ENCODE measurements around the gene PFKFB3. TPM values are rescaled to one million over a fixed set of nuclear protein-coding genes. Genes with fewer than 3 reads are reported as not detected.

Gene PFKFB3
- total RNA-seq, 4 donors from 2014 or later = 56.4 to 77.4 (median 69.2) TPM

GRCh38 chr10:6175329-6176055, 27.2 kb upstream of the PFKFB3 start:
- 86 to 88% methylated on average over 16 of the region's 16 CpGs for WGBS, 2 donors
- no peak overlapping the region for H3K4me3 ChIP-seq (ENCODE audit: low read depth, poor library complexity, severe bottlenecking)
- no peak for TF ChIP-seq POLR2A (IDR thresholded peaks at IDR 0.05)
- TF ChIP-seq, protein P1, sequence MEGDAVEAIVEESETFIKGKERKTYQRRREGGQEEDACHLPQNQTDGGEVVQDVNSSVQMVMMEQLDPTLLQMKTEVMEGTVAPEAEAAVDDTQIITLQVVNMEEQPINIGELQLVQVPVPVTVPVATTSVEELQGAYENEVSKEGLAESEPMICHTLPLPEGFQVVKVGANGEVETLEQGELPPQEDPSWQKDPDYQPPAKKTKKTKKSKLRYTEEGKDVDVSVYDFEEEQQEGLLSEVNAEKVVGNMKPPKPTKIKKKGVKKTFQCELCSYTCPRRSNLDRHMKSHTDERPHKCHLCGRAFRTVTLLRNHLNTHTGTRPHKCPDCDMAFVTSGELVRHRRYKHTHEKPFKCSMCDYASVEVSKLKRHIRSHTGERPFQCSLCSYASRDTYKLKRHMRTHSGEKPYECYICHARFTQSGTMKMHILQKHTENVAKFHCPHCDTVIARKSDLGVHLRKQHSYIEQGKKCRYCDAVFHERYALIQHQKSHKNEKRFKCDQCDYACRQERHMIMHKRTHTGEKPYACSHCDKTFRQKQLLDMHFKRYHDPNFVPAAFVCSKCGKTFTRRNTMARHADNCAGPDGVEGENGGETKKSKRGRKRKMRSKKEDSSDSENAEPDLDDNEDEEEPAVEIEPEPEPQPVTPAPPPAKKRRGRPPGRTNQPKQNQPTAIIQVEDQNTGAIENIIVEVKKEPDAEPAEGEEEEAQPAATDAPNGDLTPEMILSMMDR (IDR thresholded peaks at IDR 0.05) = no peak
- intact Hi-C loops (cut with DNase I; ENCODE audit: low total_unique reads) = no loop called here
- DNase-seq (ENCODE audit: low spot score in 2 of 2) = no peak

GRCh38 chr10:6176691-6177231, 26.0 kb upstream of the PFKFB3 start:
- DNase-seq (ENCODE audit: low spot score in 2 of 2) = no peak
- 31 to 47% methylated on average over 8 of the region's 8 CpGs for WGBS, 2 donors
- intact Hi-C loops (cut with DNase I; ENCODE audit: low total_unique reads) = no loop called here
- TF ChIP-seq, protein P1 (IDR thresholded peaks at IDR 0.05) = no peak
- no peak for TF ChIP-seq POLR2A (IDR thresholded peaks at IDR 0.05)
- H3K4me3 ChIP-seq (ENCODE audit: low read depth, poor library complexity, severe bottlenecking) = no peak overlapping the region

GRCh38 chr10:6177880-6178281, 24.9 kb upstream of the PFKFB3 start:
- 92 to 93% methylated on average over 9 of the region's 9 CpGs for WGBS, 2 donors
- TF ChIP-seq, protein P1 (IDR thresholded peaks at IDR 0.05) = no peak
- TF ChIP-seq POLR2A (IDR thresholded peaks at IDR 0.05) = no peak
- intact Hi-C loops (cut with DNase I; ENCODE audit: low total_unique reads) = no loop called here
- DNase-seq (ENCODE audit: low spot score in 2 of 2) = no peak
- no peak overlapping the region for H3K4me3 ChIP-seq (ENCODE audit: low read depth, poor library complexity, severe bottlenecking)

DNA sequence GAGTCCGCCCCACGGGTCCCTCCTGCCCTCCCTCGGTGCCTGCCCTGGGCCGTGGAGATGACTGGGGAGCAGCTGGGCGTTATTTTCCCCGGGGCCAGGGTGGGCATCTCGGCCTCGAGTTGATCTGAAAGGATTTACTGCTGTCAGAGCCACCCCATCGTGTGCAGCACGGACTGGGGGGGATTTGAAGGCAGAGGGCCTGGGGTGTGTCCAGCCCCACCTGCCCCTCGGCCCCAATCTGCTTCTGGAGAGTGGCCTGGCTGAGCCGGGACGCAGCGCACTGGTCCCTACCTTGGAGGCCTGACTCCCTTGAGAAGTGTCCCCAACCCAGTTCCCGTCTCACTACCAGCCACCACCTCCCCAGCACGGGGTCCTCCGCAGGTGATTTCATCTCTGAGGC, 24.2 kb upstream of the PFKFB3 start:
- no peak overlapping the region for H3K4me3 ChIP-seq (ENCODE audit: low read depth, poor library complexity, severe bottlenecking)
- no peak for DNase-seq (ENCODE audit: low spot score in 2 of 2)
- 67 to 76% methylated on average over 17 of the region's 17 CpGs for WGBS, 2 donors
- intact Hi-C loops (cut with DNase I; ENCODE audit: low total_unique reads) = no loop called here
- no peak for TF ChIP-seq POLR2A (IDR thresholded peaks at IDR 0.05)
- TF ChIP-seq, protein P1 (IDR thresholded peaks at IDR 0.05) = no peak

DNA sequence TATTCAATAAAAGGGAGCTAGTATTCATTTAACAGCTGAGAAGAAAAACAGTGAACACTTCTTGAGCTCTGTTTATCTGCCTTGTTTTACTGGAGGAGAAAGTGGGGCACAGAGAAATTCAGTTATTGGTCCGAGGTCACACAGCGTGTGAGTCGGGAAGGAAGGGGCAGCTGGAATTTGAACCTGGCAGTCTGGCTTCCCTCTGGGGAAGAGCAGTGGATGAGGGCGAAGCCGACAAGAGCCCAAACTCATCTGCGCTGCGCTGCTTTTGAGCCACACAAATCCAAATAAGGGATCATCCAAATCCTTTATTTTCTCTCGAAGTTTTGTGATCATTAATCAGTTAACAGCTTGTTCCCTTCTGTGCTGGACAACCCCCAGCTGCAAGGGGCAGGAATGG, 23.7 kb upstream of the PFKFB3 start:
- no peak for TF ChIP-seq POLR2A (IDR thresholded peaks at IDR 0.05)
- TF ChIP-seq, protein P1 (IDR thresholded peaks at IDR 0.05) = no peak
- no peak overlapping the region for H3K4me3 ChIP-seq (ENCODE audit: low read depth, poor library complexity, severe bottlenecking)
- intact Hi-C loops (cut with DNase I; ENCODE audit: low total_unique reads) = no loop called here
- 65 to 86% methylated on average over 8 of the region's 8 CpGs for WGBS, 2 donors
- DNase-seq (ENCODE audit: low spot score in 2 of 2) = no peak
